Measurements from ENCODE around the gene SUN5. TPM values are rescaled to one million over a fixed set of nuclear protein-coding genes. Genes with fewer than 3 reads are reported as not detected.
"Not testable (repeated sequence)": the region's sequence is repeated elsewhere in the genome, so short reads cannot be mapped to it uniquely, and the experiment has no call there.

The SUN5 gene
- total RNA-seq, 1 experiment from 2014 or later = not detected

DNA sequence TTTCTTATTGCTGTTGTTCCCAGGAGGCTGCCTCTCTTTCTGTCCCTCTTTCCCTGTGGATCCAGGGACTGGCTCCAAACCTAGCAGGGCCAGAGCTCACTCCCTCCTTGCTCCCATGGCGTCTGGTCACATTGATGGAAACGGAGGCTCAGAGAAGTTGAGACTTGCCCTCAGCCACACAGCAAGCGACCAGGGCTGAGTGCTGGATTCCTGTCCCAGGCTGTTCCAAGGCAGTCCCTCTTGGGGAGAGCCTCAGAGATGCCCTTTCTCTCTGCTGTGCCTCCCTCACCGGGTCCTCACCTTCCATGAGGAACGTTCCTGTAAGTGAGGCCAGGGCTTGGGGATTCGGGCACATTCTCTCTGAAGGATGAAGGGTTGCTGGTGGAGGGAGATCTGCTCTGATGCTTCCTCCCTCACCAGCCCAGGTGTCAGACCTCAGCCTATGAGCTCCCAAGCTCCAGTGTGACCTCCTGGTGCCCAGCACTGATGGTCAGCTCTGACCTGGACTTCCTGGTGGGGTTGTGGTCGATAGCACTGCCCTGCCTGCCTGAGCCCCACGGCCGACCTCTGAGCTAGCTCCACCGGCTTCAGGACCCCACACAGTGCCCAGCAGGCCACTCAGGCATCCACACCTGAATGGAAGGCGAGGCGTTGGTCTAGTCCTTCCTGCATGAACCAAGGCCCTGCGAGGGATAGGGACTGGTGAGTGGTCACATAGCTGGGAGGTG lies 26.8 kb downstream of the SUN5 start:
- no peak for DNase-seq (ENCODE audit: low read depth)

- no peak for DNase-seq (ENCODE audit: low read depth)
These were observed 27.5 kb downstream of the SUN5 start for GRCh38 chr20:32976746-32977145.

DNA sequence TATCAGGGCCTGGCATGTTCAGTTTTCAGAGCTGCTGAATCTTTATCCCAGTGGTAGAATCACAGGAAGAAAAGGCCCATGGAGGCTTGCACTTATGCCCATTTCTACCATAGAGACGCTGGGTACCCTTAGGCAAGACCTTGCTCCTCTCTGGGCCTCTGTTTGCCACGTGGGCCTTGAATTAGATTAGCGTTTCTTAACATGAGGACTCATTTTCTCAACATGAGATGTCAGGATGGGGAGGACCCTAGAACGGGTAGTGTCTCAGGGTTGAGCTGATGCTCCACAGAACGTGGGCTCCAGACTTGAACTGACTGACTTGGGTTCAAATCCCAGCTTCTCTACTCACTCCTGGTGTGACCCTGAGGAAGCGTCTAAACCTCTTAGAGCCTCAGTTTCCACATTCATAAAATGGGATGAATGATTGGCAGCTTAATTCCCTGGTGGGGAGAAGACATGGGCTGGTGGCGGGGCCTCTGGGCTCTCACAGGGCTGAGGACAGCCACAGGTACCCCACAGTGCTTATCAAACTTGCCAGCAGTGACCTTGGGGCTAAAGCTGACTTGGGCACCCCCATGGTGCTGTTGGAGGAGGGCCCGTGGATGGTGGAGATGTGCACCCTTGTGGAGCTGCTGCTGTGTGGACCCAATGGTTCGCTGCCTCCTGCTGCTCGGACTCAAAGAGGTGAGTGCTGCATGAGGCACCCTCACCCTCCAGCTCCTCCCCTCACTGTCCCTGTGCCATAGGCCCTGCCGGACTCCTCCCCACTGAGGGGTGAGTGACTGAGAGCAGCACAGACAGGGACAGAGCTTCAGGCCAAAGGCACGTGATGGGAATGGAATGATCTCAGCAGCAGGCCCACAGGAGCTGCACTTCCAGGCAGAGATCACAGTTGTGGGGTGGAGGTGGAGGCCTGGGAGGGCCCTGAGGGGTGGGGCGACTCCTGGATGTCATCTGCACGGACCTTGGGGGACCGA lies 28.2 kb downstream of the SUN5 start:
- DNase-seq (ENCODE audit: low read depth) = peak; percentile 41

GRCh38 chr20:32975121-32975520 lies 29.1 kb downstream of the SUN5 start:
- DNase-seq (ENCODE audit: low read depth) = not testable (repeated sequence)

DNA sequence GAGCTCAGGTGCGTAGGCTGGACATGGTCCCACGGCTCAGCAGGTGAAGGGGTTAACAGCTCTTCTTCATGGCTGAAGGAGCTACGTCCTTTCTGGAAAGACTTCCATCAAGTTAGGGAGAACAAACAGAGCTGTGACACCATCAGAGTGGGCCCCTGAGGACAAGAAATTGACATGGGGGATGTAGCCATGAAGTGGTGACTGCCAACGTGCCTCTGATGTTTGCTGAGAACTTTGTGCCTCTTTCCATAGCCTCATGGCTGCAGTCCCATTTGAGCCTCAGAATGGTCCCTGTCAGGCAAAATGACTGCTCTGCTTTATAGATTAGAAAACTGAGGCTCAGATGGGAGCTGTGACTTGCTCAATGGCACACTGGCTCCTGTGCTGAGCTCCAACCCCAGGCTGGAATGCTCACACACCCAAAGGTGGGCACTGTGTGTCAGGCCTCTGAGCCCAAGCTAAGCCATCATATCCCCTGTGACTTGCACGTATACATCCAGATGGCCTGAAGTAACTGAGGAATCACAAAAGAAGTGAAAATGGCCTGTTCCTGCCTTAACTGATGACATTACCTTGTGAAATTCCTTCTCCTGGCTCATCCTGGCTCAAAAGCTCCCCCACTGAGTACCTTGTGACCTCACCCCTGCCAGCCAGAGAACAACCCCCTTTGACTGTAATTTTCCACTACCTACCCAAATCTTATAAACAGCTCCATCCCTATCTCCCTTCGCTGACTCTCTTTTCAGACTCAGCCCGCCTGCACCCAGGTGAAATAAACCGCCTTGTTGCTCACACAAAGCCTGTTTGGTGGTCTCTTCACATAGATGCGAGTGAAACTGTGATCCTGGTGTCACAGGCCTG lies 29.8 kb downstream of the SUN5 start:
- not testable (repeated sequence) for DNase-seq (ENCODE audit: low read depth)

DNA sequence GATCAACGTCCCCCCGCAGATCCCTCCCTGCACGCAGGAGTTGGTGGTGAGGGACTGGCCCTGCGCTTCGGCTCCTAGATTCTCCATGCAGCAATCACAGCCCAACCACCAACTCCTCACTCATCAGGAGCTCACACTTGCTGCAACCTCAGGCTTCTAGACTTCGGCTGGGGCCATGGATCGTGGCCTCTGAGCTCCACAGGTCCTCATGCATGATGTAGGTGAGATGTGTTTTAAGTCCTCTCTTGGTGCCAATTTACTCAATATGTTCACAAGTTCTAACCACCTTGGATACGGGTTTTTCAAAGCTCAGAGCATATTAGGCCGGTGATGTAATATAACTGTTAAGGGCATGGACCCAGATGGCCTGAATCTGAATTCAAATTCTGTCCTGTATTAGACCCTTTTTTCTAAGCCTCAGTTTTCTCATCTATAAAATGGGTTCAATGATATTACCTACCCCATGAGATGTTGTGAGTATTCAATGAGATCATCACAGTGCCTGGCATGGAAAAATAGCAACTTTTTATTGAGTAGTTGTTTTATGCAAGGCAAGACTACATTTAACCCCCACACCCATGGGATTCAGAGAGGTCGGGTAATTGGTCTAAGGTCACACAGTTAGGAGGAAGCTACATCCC lies 31.0 kb downstream of the SUN5 start:
- no peak for DNase-seq (ENCODE audit: low read depth)

DNA sequence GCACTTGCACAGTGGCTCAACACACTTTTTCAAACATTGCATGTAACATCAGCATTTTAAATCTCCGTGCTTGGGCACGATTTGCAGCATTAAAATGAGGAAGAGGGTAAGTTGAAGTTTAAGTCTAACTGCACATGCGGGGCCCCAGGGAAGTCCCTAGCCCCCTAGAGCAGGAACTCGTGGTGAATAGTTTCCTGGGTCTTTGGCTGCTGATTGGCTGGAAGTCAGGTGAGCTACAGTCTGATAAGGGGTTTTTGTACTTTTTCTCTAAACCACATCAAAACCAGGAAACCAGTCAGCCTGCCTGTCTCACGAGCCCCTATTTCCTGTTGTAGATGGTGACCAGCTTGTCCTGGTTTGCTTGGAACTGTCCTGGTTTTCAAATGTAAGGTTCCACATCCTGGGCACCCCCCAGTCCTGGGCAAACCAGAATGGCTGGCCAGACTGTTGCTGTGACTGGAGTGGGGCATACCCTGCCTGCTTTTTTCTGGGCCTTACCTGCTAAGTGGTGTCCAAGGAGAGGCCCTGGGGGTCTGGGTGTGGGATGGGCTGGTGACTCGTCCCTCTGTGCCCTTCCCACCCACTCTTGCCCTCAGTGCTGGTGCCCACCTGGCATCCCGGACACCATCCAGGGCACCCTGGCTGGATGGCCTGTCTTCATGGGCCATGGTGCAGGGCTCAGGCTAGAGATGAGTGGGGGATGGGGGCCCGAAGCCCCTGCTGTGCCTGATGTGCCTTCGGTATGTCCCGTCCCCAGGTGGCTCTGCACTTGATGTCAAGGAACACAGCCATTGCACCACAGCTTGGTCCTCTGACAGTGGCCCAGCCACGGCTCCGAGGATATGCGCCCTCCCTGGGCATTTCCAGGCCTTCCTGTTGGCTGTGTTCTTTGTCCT lies 31.8 kb downstream of the SUN5 start:
- peak; percentile 26 for DNase-seq (ENCODE audit: low read depth)

GRCh38 chr20:32971703-32972161 lies 32.5 kb downstream of the SUN5 start:
- DNase-seq (ENCODE audit: low read depth) = no peak

DNA sequence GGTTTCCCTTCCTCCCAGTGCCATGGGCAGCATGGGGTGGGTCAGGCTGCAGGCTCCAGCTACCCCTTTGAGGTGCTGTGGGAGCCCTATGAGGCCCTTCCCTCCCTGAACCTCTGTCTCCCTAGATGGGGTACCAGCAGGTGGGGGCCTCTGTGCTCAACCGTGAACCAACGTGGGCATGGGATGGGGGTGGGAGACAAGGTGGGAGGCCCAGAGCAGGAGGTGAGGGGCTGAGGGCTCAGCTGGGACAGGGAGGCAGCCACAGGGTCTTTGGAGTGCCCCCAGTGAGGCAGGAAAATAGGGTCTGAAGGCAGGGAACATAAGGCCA lies 33.3 kb downstream of the SUN5 start:
- no peak for DNase-seq (ENCODE audit: low read depth)

DNA sequence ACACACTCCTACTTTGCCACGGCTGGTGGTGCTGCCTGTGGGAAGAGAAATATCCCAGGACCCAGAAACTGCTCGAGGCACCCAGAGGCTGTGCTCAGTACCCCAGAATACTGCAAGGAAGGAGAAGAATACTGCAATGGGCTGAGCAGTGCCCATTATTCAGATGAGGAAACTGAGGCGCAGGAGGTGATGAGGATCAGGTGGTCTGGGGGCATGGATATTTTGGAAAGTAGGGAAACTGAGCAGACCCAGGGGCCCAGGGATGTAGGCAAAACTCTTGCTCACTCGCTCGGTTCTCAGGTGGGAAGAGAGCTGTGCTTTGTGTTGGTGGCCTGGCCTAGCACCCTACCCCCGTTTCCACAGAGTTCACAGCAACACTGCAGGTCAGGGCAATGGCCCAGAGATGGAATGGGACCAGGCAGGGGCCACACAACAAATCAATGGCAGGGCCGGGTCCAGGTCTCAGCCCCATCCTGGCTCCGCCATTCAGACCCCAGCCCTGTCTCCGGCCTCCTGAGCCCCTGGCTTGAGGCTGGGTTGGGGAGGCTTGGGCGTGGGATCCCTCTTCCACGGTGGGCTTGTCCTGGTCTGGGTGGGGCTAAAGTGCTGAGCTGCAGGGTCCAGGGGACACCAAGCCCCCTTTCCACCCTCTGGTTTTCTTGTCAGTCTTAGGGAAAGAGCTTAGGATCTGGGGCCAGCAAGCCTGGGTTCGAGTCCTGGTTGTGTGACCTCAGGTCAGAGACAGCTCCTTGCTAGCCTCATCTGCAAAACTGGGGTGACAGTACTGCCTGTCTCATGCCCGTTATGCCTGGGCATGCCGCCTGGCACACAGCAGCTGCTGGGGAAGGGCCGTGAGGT lies 33.9 kb downstream of the SUN5 start:
- DNase-seq (ENCODE audit: low read depth) = no peak

DNA sequence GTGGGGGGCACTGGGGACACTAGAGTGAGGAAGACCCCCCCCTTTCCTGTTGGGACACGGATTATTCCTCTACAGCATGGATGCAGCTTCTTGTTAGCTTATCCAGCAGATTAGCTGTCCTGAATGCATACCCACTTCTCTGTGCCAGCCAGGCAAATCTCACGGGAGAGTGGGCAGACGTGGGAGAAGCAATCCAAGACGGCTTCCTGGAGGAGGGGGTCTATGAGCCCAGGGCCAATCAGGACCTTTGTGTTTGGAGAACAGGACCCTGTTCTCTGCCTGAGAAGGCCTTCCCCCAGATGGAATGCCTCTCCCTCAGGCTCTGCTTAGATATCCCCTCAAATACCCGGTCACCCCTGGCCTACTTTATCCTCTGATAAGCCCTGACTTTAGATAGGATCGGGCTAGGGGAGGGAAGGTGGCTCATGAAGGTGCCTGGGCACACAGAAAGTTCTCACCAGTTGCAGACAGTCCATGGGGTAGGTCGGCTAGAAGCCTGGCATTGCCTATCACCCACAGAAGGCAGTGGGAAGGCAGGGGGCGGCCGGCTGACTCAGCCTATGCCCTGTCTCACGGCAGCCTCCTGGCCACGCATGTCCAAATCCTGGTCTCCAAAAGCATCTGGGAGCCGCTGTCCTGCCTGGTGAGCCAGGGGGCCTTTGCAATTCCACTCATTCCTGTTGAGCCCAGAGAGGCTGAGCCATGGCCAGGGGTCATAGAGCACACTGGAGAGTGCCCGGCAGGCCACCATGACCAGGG lies 34.7 kb downstream of the SUN5 start:
- no peak for DNase-seq (ENCODE audit: low read depth)

GRCh38 chr20:32968478-32969241 lies 35.6 kb downstream of the SUN5 start:
- DNase-seq (ENCODE audit: low read depth) = no peak

DNA sequence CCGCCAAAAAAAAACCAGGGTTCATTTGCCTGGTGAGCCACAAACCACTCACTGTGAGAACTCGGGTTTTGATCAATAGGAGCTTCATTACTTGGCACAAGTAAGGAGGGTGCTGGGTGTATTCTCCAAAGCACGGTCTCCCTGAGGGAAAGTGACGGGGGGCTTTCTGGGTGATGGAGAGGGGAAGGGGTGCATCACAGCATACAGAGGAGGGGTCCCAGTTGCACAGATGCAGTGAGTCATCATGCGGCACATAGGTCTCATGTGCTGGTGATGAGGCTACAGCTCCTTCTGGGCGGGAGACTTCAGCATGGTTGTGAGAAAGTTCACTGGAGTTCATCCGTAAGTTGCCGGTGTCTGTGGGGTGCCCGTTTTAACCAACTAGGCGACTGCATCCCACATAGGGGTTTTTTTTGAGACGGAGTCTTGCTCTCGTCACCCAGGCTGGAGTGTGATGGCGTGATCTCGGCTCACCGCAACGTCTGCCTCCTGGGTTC lies 36.2 kb downstream of the SUN5 start:
- DNase-seq (ENCODE audit: low read depth) = no peak

- DNase-seq (ENCODE audit: low read depth) = no peak
These were observed 37.1 kb downstream of the SUN5 start for GRCh38 chr20:32966881-32967781.

DNA sequence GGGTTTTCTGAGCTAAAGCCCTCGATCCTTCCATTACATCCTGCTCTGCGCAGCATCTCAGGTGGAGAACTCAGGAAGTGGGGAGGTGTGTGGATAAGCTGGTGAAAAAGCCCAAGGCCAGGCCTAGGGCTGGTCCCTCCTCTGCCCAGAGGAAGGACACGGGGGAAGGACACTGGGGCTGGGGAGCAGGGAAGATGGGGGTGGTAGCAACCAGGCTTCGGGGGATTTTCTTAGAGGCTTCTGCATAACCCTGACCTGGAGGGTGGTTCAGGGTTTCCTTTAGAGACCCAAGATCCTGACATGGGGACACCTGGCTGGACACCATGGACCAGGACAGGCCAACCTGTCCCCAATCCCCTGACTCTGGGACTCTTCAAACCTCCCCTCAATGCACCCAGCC lies 37.9 kb downstream of the SUN5 start:
- DNase-seq (ENCODE audit: low read depth) = no peak

- DNase-seq (ENCODE audit: low read depth) = no peak
These were observed 38.5 kb downstream of the SUN5 start for GRCh38 chr20:32965581-32966373.

Data from M059J (cell line).